NK-92 treated with Interleukin-12 subunit alpha and Interleukin-12 subunit beta, amount 100 ng/mL, for 24 hours (cell line): ENCODE results near the gene CACNA1G.
A peak's percentile ranks its signal among the peaks of the same experiment; 100 is the strongest.

Source experiments
- DNase-seq: peaks from one replicate; lab custom pipeline; 2025; lab: John Stamatoyannopoulos, UW

CACNA1G gene

DNA sequence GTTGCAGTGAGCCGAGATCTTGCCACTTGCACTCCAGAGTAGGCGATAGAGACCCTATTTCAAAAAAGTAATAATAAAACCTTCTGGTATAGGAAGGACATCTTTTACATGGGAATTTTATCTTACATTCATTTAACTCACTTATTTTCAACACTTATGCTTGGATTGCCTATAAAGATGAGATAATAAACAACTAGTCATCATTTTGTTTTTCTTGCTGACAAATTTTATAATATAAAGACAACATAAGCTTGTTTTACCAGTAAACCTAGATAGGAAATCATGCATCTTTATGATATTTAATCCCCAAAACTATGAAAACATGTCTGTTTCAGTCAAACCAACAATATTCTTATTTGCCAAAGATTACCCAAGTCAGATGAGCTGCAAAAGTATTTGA, 91.1 kb downstream of the CACNA1G start:
- DNase-seq = no peak

DNA sequence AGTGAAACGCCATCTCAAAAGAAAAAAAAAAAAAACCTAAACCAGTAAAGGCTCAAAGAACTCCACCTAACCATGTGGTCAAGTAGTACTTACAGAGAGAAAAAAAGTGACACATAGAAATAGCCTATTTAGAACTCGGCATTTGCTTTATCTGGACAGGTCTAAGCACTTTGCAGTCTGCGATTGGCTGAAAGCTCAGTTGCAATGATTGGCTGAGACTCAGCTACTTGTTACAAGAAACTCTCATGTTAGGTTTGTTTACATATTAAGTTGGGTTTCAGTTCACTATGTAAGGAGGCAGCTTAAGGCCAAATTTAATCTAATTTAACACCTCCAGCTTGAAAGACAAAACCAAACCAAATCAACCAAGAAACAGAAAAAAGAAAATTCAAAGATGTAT, 93.2 kb downstream of the CACNA1G start:
- no peak for DNase-seq

DNA sequence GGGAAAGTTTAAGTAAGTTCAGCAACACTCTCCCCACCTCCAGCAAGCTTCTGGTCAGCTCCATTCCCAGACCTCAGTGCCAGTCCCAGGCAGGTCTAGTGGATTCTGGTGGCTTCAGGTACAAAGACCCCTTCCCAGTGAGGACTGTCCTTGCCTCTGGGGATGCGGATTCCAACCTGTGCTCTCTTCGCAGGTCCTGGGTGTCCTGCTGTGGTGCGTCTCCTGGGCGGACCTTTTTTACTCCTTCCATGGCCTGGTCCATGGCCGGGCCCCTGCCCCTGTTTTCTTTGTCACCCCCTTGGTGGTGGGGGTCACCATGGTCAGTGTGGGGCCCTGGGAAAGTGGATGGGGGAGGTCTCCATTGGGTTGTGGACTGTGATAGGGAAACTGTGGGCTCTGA, 96.0 kb downstream of the CACNA1G start:
- no peak for DNase-seq

DNA sequence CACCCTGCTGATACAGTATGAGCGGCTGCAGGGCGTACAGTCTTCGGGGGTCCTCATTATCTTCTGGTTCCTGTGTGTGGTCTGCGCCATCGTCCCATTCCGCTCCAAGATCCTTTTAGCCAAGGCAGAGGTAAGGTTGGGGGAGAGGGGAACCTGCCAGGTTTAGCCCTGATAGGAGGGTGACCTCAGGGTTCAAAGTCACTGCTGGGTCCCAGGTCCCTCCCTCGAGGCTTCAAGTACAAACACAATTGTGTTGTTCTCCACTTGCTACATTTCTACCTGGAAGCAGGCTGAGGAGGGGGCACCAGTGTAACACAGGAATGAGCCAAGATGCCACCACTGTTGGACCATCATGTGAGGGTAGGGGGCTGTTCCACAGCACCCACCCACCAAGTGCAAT, 96.5 kb downstream of the CACNA1G start:
- no peak for DNase-seq

DNA sequence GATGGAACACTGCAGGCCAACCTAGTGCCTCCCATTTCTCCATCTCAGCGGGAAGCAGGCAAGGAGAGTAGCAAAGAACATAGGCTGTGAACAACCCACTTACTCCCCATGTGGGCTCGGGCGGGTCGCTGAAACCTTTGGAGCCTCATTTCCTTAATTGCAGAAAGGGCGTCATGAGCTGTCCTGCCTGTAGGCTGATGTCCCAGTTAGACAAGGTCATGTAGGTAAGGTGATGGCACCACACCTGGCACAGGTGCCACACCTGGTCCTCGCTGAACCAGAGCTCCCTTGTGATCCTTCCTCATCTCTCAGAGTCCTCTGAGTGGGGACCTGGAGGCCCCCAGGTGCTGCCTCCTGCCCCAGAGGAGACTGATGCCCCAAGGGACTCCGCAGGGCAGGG, 97.1 kb downstream of the CACNA1G start:
- DNase-seq = no peak

DNA sequence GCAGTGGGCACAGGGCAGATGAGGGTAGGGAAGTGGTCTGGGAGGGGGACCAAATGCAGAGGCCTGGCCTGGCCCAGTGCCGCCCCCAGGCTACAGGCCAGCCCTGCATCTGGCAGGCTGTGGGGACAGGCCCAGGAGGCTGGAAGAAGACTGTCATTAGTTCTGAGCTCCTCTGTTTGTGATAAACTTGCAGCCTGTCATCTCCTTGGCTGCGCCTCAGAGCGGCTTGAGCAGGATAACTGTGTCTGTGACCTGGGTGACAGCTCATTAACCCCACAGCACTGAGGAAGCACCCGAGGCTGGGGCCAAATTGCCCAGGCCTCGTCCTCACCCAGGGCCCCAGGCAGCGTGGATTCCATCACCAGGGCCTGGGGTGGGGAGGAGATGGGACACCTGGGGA, 98.1 kb downstream of the CACNA1G start:
- no peak for DNase-seq

DNA sequence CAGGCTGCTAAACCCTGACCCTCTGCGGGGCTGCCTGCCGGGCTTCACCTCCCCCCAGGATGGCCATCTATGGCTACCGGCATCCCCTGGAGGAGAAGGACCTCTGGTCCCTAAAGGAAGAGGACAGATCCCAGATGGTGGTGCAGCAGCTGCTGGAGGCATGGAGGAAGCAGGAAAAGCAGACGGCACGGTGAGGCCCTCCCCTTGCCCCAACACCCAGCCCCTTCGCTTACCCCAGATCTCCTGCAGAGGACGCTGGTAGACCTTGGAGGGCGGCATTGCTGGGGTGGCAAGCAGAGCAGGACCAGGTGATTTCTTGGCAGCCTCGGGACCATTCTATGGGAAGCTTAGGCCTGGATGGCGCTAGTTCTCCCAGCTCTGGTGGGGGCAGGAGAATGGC, 98.7 kb downstream of the CACNA1G start:
- DNase-seq = no peak

DNA sequence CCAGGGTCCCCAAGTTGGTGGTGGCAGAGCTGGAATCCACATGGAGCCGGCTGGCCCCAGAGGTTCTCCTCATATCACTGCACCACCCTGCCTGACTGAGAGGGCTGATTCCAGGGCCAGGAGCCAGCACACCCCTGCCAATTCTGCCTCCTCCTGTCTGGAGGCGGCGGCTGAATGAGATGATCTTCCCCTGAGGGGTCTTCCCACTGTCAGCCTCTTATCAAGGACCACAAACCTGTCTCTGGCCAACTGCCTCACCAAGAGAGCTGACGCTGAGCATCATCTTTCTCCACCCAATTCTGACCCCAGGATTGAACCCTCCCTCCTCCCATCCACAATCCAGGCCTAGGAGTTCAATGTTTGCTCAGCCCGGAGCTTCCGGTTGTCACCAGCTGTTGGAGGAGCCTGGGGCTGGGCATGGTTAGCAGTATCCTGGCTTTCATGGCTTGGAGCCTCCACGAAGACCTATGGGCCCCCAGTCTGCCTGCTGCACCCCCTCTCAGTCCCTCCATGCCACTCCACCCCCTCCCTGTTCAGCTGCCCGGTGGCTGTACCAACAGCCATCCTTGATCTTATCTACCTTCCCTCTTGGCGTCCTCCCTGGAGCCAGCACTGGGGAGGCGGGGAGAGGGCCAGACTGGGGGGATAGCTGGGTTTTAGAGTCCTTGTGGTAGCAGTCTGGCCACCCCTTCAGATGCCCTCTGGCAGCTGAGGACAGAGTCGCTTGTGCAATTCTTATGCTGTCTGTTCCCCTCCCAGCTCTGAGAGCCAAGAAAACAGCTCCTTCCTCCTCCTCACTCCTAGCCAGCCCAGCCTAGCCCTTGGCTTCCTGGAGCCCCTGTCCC, 99.7 kb downstream of the CACNA1G start:
- no peak for DNase-seq

DNA sequence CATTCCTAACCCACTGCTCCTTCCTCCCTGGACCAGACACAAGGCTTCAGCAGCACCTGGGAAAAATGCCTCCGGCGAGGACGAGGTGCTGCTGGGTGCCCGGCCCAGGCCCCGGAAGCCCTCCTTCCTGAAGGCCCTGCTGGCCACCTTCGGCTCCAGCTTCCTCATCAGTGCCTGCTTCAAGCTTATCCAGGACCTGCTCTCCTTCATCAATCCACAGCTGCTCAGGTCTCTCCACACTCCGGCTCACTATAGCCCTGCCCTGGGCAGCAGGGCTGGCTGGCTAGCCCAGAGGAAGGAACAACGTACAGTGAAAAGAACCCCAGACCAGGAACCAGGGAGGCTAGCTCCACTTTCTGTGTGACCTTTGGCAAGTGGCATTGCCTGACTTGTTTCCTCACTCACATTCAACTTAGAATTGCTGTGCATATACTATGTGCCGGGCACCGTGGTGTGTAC, 100.4 kb downstream of the CACNA1G start:
- no peak for DNase-seq

DNA sequence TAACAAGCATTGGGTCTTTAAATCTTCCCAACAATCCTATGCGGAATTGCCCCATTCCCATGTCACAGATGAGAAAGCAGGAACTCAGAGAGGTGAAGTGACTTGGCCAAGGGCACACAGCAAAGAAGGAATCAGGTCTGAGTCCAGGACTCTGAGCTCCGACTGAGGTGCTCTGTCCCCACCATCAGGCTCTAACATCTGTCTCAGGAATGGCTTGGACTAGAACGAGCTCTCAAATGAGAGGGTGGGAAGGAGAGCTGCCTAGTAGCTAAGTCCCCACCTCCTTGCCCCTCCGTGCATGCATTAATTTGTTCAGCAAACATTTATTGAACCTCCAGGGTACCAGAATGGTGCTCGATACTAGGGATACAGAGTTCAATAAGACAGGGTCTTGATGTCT, 100.8 kb downstream of the CACNA1G start:
- DNase-seq = no peak

DNA sequence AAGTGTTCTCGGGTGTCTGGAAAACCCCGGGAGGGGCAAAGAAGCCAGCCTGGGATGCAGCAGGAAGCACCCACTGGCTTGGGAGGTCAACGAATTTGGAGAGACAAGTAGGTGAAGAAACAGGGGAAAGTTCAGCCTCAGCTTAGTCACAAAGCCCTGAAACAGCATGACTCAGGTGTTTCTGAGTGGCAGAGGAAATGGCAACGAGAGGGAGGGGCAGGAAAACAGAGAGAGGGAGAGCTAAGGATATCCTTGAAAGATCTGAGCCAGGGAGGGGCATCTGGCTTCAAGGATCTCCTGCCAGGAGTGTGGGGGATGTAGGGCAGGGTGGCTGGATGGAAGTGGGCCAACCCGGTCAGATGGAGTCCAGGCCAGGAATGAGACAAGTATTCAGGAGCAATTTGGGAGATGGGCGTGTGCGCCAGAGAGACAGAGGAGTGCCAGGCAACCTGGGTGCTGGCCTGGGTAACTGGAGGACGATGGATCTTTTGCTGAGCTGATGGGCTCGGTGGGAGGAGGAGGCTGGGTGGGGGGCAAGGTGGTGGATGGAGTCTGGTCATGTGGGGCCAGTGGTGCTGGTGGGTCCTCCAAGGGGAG, 101.4 kb downstream of the CACNA1G start:
- peak; percentile 27 for DNase-seq

DNA sequence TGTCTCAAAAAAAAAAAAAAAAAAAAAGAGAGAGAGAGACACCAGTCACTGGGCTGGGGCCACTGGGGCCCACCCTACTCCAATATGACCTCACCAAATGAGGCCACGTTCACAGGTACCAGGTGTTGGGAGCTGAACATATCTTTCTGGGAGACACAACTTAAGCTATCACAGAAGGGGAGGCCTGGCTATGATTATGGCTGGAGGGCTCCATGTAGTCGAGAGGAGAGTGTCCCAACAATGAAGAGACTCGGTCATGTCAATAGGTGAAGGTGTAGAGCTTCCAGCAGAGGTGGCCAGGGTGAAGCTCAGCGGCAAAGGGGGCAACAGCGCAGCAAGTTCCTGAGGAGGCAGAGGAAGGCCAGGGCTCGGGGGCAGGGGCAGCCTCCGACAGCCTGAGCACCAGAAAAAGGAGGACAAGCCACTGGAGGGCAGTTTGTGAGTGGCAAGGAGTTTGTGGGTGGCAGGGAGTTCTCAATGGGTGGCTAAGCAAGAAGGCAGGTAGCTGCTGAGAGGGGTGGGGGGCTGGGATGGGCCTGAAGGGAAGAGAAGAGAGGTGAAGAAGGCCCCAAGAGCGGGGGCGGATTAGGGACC, 102.2 kb downstream of the CACNA1G start:
- no peak for DNase-seq

DNA sequence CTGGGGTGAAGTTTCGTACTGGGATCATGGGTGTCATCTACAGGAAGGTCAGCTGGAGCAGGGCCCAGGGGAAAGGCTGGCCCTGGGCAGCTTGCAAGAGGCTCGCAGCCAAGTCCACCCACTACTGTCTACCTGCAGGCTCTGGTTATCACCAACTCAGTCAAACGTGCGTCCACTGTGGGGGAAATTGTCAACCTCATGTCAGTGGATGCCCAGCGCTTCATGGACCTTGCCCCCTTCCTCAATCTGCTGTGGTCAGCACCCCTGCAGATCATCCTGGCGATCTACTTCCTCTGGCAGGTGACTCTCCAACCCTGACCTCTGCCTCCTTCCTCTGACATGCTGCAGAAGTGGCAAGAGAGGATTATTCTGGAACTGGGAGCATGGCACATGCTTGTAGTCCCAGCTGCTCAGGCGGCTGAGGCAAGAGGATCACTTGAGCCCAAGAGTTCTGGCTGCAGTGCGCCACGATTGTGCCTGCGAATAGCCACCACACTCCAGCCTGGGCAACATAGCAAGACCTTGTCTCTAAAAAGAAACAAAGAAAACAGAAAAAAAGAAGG, 103.4 kb downstream of the CACNA1G start:
- no peak for DNase-seq

DNA sequence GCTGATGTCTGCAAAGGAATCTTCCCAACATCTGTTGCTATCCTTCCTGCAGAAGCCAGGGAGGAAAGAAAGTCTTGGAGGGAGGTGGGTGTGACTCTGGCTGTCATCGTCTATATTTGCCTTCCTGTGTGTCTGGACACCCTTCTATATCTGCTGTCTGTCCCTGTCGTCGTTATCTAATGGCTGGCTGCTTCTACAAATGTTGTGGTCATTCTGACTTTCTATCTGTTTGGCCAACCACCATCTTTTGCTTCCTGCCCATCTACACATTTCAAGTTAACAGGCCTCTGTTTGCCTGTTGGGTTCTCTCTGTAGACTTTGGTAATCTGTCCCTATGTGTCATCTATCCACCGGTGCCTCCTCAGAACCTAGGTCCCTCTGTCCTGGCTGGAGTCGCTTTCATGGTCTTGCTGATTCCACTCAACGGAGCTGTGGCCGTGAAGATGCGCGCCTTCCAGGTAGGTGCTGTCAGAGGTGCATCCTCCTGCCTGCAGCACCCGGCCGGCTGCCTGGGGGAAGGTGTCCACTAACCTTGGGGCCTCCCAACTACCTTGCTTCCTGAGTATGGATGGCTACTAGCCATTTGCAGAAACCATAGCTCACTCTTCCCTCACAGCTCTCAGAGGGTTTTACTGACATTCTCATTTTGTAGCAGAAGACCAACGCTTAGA, 104.4 kb downstream of the CACNA1G start:
- no peak for DNase-seq

DNA sequence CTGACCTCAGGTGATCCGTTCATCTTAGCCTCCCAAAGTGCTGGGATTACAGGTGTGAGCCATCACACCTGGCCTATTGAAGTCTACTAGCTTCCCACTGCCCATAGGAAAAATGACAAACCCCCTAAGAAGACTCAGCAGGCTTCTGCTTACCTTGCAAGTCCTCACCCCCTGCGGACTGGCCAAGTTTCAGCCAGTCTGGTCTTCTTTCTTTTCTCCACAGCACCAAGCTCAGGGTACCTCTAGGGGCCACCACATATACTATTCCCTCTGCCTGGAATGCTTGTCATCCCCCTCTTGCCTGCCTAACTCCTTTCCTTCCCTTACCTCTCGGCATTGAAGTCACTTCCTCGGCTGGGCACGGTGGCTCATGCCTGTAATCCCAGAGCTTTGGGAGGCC, 105.3 kb downstream of the CACNA1G start:
- no peak for DNase-seq

DNA sequence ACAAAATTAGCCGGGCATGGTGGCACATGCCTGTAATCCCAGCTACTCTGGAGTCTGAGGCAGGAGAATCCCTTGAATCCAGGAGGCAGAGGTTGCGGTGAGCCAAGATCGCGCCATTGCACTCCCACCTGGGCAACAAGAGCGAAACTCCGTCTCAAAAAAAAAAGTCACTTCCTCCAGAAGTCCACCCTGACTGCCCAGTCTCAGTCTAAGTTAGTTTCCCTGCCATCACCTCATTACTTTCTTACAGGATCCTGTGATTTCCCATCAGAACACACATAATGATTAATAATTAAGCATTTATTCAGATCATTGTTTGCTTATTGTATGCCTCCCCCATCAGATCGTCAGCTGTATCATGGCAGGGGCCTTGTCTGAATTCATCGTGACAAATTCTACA, 105.8 kb downstream of the CACNA1G start:
- DNase-seq = no peak

DNA sequence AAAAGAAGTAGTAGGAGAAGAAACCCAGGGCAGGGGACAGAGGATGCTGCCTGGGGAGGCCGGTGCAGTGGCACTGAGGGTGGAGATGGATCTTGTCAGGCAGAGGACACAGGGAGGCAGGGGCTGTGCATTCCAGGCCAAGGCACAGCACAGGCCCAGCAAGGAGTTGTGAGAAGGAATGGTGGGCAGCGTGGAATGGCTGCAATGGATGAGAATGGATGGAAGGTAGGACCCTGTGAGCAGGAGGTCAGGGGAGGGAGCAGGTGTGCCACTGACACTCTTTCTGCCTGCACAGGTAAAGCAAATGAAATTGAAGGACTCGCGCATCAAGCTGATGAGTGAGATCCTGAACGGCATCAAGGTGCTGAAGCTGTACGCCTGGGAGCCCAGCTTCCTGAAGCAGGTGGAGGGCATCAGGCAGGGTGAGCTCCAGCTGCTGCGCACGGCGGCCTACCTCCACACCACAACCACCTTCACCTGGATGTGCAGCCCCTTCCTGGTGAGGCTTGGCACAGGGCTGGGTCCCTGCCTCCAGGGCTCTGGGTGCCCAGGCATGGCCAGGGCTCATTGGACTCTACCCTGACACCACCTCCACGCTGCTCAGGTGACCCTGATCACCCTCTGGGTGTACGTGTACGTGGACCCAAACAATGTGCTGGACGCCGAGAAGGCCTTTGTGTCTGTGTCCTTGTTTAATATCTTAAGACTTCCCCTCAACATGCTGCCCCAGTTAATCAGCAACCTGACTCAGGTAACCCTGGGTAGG, 106.9 kb downstream of the CACNA1G start:
- no peak for DNase-seq

DNA sequence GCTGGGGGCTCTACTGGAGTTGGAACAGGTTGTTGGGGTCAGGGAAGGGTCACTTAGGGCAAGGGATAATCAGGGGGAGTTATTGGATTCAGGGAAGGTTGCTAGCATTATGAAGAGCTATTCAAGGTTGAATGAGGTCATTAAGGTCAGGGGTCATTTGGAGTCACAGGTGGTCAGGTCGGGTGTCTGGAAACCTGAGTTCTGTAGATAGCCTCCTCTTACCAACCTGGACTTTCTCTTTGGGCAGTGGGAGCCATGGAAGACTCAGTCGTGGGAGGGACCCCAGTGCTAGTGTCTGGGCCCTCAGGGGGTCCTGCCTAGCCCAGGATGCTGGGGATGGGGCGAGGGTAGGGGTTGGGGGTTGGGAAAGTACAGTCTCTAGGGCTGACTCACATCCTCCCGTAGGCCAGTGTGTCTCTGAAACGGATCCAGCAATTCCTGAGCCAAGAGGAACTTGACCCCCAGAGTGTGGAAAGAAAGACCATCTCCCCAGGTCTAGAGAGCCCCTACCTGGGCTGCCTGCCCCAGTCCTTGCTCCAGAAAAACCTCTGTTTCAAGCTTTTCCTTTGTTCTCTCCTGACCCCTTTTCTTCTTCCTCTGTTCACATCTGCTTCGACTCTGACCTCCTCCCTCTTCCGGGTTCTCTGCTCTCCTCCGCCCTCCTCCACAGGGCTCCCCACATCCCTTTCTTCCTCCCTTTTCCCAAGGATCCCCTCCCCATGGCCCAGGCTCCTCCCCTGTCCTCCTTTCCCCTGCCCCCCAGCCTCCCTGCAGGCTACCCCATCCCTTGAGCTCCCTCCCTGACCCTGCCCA, 107.7 kb downstream of the CACNA1G start:
- DNase-seq = no peak

DNA sequence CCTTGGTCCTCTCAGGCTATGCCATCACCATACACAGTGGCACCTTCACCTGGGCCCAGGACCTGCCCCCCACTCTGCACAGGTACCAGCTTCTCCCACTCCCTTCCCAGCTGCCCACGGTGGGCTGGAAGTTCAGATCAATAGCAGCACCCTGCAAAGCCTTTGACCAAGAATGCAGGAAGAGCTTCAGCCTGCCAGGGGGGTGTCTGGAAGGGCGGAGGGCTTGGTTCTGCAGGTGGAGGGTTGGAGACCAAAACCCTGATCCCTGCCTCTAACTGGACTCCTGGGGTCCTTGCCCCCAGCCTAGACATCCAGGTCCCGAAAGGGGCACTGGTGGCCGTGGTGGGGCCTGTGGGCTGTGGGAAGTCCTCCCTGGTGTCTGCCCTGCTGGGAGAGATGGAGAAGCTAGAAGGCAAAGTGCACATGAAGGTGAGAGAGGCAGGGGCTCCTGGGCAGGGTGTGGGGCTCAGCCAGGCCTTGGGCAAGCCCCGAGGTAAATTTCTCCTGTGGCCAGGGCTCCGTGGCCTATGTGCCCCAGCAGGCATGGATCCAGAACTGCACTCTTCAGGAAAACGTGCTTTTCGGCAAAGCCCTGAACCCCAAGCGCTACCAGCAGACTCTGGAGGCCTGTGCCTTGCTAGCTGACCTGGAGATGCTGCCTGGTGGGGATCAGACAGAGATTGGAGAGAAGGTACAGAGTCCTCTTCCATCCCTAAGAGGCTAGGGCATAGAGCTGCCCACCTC, 108.5 kb downstream of the CACNA1G start:
- DNase-seq = no peak

DNA sequence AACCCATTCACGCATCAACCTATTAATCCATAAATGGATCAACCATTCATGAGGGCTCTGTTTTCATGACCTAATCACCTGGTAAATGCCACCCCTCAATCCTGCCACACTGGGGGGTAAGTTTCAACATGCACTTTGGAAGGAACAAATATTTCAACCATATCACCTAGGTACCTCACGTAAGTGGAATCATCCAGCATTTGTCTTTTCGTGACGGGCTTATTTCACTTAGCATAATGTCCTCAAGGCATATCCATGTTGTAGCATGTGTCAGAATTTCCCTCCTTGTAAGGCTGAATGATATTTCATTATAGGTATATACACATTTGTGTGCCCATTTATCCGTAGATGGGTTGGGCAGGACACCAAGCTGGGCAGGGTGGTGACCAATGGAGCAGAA, 111.6 kb downstream of the CACNA1G start:
- no peak for DNase-seq
